ELR (cell line): ENCODE results near the gene DGKQ.
"Not testable (repeated sequence)": the region's sequence is repeated elsewhere in the genome, so short reads cannot be mapped to it uniquely, and the experiment has no call there.

Experiments used
- DNase-seq: peaks from one replicate; pipeline ENCODE4 v3.0.0-alpha.2; 2015; ENCODE audit warnings: low read depth

The DGKQ gene

DNA sequence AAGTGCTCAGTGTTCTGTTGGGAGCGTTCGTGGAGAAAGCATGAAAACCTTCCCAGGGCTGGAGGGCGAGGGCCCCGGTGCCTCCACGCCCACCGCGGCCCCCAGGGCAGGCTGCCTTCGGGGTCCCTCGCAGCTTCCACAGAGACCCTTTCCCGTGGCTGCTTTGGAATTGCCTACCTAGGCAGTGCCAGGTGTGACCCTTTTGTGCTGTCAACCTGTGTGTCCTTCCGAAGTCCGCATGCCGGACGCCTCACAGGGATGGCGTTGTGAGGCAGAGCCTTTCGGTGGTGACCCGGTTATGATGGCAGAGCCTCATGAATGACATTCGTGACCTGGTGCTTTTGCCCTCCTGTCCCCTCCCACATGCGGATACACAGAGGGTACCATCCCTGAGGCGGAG is 23.7 kb downstream of the DGKQ start:
- no peak for DNase-seq

DNA sequence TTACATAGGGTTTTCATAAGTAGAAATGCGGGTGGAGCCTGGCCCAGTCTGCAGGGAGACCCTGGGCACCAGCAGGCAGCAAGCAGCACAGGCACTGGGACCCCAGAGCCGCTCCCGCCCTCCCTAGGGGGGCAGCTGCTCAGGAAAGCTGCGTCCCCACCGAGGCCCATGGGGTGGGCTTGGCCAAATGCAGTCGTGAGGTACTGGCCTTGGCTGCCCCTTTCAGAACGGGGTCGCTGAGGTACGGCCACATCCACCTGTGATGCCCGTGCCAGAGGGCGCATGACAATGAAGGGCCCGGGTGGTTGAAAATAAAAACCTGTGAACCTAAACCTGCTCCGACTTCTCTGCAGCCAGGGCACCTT is 24.5 kb downstream of the DGKQ start:
- DNase-seq: no peak

DNA sequence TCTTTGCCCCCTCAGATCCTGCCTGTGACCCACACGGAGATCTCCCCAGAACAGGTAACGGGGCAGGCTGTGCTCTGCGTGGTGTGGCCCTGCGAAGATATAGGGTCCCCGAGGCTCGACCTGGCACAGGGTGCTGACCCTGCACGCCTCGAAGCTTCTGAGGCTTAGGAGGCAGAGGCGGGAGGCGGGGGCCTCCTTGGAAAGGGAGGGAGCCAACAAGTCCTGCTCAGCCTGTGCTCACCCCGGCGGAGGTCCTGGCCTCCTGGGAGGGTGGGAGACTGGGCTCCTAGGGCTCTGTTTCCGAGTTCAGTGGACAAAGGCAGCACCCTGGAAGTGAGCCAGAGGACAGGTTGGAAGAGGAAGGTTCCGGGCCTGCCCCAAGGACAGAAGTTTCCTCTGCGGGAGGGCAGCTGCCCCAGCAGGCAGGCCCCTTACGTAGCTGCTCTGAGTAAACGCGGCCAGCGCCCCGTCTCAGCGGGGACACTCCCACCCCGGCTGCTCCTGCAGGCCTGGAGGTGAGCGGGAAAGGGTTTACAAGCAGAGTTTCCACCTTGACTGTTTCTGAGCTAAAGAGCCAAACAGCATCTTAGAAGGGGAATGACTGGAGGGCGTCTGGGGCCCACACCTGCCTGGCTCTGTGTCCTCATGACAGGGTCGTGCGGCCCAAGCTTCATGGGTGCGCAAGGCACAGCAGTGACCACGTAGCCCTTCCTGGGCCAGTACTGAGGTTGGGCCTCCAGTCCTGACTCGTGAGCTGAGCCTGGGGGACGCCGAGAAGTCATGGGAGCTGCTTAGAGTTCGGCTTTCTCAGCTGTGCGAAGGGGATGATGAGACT is 25.1 kb downstream of the DGKQ start:
- no peak for DNase-seq

DNA sequence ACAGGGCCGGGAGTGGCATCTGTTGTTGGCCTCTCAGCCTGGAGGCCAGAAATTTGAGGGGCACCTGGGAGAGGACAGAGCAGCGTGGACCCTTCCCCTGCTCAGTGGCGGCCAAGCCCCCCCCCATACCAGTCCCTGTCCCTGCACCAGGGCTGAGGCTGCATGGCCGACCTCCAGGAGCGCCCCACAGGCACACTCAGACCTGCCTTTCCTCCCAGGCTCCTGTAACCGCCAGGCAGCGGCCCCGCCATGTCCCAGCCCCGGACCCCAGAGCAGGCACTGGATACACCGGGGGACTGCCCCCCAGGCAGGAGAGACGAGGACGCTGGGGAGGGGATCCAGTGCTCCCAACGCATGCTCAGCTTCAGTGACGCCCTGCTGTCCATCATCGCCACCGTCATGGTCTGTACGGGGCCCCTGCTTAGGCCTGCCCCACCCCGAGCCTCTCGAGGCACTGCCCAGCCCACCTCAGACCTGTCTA is 25.8 kb downstream of the DGKQ start:
- no peak for DNase-seq

DNA sequence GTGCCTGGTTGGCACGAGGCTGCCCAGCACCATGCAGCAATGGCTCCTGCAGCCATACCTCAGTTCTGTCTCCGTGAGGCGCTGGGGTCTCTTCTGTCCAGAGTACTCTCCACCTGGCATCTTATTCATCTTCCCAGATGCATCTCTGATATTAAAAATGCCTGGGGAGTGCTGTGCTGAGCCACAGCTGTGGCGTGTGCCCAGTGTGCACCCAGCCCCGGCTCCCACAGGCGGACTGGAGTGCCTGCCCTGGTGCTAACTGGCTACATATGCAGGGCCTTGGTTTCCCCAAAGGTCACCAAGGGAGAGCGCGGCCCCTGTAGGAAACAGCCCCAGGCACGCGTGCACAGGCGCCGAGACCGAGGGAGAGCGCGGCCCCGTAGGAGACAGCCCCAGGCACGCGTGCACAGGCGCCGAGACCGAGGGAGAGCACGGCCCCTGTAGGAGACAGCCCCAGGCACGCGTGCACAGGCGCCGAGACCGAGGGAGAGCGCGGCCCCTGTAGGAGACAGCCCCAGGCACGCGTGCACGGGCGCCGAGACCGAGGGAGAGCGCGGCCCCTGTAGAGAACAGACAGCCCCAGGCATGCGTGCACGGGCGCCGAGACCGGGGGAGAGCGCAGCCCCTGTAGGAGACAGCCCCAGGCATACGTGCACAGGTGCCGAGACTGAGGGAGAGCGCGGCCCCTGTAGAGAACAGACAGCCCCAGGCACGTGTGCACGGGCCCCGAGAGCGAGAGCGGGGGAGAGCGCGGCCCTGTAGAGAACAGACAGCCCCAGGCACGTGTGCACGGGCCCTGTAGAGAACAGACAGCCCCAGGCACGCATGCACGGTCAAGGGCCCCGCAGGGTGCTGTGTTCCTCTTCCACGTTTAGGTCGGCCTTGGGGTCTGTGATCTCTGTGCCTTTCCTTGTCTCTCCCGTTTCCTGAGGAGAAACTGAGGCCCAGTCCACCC is 26.6 kb downstream of the DGKQ start:
- no peak for DNase-seq

DNA sequence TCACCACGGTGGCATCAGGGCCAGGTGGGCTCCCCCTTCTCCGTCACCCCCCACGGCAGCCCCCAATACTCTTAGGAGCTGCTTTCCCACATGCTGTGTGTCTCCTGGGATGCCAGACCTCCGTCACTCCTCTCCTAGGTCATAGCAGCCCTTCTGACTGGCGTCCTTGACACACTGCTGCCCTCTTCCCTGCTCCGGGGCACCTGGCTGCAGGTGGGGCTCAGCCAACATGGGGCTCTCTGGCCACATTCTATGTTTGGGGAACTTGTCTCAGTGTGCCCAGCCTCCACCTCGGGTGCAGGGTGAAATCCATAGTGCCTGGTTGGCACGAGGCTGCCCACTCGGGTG is 27.3 kb downstream of the DGKQ start:
- no peak for DNase-seq

DNA sequence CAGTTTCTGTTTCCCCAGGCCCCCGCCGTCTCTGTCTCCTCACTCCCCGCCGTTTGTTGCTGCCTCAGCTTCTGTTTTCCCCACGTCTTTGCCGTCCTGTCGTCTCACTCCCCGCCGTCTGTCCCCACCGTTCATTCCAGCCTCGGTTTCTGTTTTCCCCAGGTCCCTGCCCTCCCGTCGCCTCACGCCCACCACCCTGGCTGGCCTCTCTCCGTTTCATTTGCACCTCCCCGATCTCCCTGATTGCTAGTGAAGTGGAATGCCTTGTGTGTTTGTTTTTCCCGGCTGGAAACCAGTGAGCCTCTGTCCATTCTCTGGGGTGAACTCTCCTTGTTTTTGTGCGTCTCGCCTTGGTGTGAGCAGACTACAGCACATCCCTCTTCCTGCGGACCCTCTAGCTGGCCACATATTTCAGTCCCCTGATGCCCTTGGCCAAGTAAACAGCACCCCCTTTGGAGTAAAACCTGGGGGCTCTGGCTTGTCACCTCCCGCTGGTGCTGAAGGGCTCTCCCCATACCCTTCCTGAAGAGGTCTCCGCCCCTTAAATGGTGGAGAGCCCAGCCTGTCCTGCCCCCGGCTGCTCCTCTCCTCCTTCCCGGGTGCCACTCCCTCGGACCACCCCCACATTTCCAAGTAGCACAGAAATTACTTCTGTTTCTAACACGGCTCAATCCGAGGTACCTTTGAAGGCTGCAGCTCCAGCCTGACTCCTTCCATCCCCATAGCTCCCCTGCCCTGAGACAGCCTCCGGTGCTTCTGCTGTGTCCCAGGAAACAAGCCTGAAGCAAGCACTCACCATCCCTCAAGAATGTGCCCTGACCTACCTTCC is 27.9 kb downstream of the DGKQ start:
- DNase-seq: no peak

DNA sequence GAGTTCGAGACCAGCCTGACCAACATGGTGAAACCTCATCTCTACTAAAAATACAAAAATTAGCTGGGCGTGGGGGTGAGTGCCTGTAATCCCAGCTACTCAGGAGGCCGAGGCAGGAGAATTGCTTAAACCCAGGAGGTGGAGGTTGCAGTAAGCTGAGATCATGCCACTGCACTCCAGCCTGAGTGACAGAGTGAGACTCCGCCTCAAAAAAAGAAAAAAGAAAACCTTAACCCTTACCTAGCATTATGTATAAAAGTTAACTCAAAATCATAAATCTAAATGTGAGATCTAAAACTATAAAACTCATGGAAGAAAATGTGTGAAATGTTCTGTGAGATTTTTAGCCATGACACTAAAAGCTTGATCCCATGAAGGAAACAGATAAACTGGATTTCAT is 33.9 kb downstream of the DGKQ start:
- DNase-seq: not testable (repeated sequence)

DNA sequence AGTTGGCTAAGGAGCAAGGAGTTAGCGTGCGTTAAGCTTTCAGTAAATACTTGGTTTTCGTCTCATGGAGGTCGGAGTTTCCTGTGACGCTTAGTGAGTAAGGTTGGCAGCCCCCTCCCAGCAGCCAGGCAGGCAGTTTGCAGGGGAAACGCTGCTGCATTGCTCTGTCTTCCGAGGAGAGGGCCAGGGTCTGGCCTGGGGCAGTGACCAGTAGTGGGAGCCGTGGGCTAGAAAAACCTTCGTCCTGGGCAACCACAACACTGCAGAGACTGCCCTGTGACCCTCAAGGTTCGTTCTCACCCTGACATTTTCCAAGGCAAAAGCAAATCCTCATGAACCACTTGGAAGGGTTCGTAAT is 40.7 kb downstream of the DGKQ start:
- DNase-seq: peak; percentile 41

DNA sequence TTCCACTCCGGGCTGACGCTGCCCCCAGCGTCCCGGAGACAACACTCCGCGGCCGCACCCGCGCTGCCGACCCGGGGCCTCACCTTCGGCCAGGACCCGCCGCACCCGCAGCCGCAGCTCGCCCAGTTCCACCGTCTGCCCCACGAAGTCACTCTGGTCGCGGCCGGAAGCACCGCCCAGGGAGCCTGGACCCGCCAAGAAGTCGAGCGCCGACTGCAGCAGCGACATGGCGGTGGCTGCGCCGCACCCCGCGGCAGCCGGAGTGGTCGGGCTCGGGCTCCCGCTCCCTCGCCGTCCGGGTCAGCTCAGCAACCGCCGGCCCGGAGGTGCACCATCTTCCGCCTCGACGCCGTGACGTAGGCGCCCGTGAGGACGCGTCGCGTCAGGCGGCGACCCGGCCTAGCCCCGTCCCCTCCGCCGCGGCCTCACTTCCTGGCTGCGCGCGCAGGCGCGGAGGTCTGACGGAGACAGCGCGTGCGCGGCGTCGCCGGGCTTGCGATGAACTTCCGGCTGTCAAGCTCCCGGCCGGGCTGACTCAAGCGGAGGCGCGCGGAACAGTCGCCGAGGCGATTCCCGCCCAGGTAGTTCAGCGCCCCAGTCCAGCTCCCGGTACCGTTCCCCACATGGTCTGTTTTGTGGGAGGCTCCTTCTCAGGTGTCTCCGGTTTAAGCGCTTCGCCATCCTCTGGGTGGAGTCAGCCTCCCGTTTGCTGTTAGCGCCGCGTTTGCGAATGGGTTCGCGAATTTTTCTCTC is 41.2 kb downstream of the DGKQ start, which contains the start of the genes GAK and TMEM175:
Gene GAK (minus strand): TSS at position 357 of the 753 bp plus-strand sequence. CDS start 129 bp downstream, at position 228.
Gene TMEM175 (plus strand): TSS at position 501 of the 753 bp plus-strand sequence. CDS start 15,280 bp downstream, outside the sequence.
- peak; percentile 93 for DNase-seq

DNA sequence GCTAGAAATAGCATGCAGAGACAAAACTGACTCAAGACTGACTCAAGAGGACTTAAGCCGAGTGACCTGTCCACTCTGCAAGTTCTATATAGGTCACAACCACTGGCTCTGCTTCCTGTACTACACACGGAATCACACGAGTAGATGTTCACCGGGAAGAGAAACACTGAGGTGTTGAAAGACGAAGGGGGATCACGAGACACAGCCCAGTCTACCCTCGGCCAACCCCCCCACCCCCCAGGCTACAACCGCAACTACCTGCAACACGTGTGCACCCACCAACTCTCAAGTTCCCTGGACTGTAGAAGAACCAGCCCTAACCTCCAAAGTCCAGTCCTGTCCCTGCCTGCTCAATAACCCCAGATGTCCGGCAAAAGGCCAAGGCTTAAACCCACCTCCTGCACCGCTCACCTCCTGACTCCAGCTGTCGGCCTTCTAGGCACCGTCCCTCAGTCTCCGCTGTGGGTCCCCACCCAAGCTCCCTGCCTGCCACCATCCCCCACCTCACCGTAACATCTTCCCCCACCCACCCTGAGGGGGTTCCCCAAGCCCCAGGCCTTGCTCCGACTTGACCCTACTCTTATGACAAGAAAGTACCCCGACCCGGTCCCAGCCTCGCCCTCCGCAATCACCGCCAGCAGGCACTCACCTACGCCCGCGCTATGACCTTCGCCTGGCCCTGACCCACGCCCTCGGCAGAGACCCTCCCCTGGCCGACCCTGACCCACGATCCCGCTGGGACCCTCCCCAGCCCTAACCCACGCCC is 42.0 kb downstream of the DGKQ start:
- peak; percentile 86 for DNase-seq

DNA sequence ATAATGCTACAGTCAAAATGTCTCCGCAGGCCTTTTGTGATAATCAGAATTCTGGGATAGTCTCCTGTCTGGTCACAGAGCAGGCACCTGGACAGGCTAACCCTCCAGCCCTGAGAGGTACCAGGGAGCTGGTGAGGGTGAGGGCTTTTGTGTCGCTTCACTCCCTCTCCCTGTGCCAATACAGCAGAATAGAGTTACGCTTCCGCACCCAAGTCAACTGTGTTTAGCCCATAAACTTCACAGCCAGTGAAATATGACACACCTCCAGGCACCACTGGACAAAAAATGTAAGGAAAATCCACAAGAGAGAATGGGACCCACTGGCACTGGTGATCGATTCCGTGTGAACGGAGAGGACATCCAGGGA is 42.6 kb downstream of the DGKQ start:
- DNase-seq: no peak

DNA sequence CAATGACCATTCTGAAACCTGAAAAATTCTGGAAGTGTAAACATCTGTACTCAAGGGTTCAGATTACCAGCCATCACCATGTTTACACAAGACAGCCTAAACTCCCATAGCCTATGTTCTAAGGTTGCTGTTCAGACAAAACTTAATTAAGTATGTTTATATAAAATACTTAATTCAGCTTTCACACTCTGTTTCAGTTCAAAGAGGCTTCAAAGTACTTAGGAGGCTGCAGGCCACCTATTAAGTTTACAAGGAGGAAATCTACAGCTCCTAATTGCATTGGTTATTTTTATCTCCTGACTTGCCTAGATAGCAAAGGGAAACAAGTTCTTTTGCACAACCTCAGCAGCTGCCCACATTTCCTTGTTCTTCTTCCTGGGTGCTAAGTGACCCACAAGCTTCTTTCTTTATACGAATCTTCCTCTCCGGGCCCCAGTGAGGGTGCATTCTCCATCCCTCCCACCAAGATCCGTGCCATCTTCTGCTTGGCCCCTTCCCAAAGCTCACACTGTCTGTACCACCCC is 43.3 kb downstream of the DGKQ start:
- DNase-seq: no peak

DNA sequence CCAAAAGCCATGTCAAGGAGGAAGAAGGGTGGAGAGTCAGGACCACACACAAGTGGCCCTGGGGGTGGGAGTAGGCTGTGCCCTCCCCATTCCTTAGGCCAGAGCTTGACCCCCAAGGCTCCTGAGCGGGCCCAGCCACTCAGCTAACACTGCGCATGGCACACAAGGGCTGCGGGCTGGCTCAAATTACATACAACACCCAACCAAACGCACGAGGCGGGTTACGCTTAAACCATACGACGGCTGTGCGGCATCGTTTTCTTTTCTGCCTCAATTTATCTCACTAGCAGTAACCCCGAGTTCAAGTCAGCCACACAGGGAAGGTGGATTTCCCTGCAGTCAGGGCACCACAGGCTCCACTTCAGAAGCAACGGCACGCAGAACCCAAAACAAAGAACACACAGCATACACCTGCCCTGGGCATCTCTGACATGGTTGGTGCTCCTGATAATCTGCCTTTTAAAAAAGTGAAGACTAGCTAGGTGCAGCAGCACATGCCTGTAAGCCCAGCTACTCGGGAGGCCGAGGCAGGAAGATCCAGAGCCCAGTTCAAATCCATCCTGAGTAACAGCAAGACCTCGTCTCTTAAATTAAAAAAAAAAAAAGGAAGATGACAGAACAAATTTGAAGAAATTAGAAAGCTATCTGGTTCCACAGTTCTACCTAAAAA is 44.1 kb downstream of the DGKQ start:
- no peak for DNase-seq

DNA sequence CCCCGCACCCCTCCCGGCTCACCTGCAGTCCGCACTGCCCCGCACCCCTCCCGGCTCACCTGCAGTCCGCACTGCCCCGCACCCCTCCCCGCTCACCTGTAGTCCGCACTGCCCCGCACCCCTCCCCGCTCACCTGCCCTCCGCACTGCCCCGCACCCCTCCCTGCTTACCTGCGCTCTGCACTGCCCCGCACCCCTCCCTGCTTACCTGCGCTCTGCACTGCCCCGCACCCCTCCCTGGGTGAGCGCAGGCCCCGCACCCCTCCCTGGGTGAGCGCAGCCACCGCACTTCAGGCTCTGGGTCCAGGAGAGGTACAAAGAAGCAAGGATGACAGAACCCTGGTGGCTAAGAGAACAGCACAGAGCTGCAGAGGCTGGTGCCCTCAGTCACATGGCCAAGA is 45.8 kb downstream of the DGKQ start:
- DNase-seq: peak; percentile 14

DNA sequence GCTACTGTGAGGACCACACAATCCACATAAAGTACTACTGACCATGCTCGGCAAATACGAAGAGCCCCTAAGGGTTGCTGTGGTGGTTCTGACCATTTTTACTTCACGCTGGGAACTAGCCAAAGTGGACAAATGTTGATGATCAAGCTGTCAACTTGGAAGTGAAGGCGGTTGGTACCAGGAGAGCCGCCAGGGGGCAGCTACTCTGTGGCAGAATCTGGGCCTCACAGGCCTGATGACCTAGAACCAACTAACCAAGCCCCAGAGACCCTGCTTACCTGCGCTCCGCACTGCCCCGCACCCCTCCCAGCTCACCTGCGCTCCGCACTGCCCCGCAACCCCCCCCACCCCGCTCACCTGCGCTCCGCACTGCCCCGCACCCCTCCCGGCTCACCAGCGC is 46.8 kb downstream of the DGKQ start:
- DNase-seq: peak; percentile 26

DNA sequence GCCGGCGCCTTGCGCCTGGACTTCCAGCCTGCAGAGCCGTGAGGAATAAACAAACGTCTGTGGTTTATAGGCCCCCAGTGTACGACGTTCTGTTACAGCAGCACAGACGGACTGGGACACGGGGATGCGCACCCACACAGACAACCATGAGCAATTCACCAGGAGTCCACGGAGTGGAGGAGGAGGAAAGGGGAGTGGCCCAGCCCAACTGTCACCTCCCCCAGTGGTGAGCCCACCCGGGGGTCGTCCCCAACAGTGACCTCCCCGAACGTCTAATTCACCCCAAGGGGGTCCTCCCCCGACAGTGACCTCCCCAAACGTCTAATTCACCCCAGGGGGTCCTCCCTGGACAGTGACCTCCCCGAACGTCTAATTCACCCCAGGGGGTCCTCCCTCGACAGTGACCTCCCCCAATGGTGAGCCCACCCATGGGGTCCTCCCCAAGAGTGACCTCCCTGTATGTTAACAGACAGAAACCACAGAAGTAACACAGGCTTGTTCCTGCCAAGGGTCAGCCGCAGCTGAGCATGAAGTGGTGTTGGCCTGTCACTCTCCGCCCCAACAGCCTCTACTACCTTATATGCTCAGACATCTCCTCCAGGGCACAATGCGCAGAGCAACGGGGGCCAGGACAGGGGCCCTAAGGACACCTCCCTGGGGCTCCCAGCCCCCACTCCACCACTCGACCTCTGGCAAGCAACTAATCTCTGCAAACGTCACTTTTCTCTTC is 47.4 kb downstream of the DGKQ start:
- DNase-seq: no peak

DNA sequence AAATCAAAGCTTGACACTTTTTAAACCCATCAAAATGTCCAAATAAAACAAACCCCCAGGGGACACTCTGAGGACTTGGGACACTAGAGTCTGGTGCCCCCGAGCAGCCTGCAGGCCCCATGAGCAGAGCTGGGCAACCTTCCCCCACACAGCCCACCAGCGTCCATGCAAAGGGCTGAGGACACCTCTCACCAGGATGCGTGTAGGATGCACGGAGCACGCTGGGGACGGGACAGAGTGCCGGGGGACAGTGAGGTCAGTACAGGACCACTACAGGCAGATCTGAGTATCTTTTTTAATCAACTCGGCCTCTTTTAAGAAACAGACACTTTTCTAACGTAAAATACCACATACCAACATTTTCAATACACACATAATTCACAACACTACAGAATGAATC is 48.2 kb downstream of the DGKQ start:
- DNase-seq: no peak
